ENCODE results near the gene TFPT.
"Not testable (repeated sequence)": the region's sequence is repeated elsewhere in the genome, so short reads cannot be mapped to it uniquely, and the experiment has no call there.

TFPT gene

GRCh38 chr19:54124393-54124792 is 8.9 kb upstream of the TFPT start:
- no peak for FAIRE-seq
- DNase-seq (ENCODE audit: low spot score): no peak

GRCh38 chr19:54123682-54124081 is 8.2 kb upstream of the TFPT start:
- DNase-seq (ENCODE audit: low spot score) (no peak), FAIRE-seq (no peak)

GRCh38 chr19:54121259-54121658 is 5.8 kb upstream of the TFPT start:
- FAIRE-seq: no peak

GRCh38 chr19:54114340-54115108 is 933 bp downstream of the TFPT start:
- FAIRE-seq (no peak), DNase-seq (ENCODE audit: low spot score) (peak; percentile 38)

More at GRCh38 chr19:54121259-54121658, 5.8 kb upstream of the TFPT start:
- DNase-seq (ENCODE audit: low spot score): no peak

GRCh38 chr19:54109651-54110050 is 5.8 kb downstream of the TFPT start:
- FAIRE-seq (no peak), DNase-seq (ENCODE audit: low spot score) (no peak)

- DNase-seq (ENCODE audit: low spot score): no peak
- FAIRE-seq: no peak
Measured at GRCh38 chr19:54108496-54108895, 7.0 kb downstream of the TFPT start.

GRCh38 chr19:54107876-54108490 is 7.5 kb downstream of the TFPT start:
- FAIRE-seq: no peak
- DNase-seq (ENCODE audit: low spot score): no peak

- FAIRE-seq (no peak), DNase-seq (ENCODE audit: low spot score) (no peak)
Measured at GRCh38 chr19:54106716-54107115, 8.7 kb downstream of the TFPT start.

- no peak for FAIRE-seq
- no peak for DNase-seq (ENCODE audit: low spot score)
Measured at GRCh38 chr19:54105796-54106195, 9.7 kb downstream of the TFPT start.

- no peak for FAIRE-seq
- DNase-seq (ENCODE audit: low spot score): no peak
Measured at GRCh38 chr19:54104998-54105715, 10.3 kb downstream of the TFPT start.

- peak; percentile 99 for DNase-seq (ENCODE audit: low spot score)
- FAIRE-seq: peak; percentile 96
Measured at GRCh38 chr19:54102421-54103169, 12.9 kb downstream of the TFPT start, which contains the start of gene NDUFA3. TSS of gene NDUFA3 (plus strand) at chr19:54102855. CDS start at chr19:54102879, 24 bp downstream.

- no peak for FAIRE-seq
- no peak for DNase-seq (ENCODE audit: low spot score)
Measured at GRCh38 chr19:54100561-54100960, 14.9 kb downstream of the TFPT start, which contains the start of gene OSCAR. TSS of gene OSCAR (minus strand) at chr19:54100803. CDS start at chr19:54100792, 11 bp downstream.

GRCh38 chr19:54099903-54100255 is 15.6 kb downstream of the TFPT start:
- not testable (repeated sequence) for DNase-seq (ENCODE audit: low spot score); FAIRE-seq

- DNase-seq (ENCODE audit: low spot score): no peak
- no peak for FAIRE-seq
Measured at GRCh38 chr19:54099190-54099902, 16.1 kb downstream of the TFPT start.

GRCh38 chr19:54096617-54097106 is 18.8 kb downstream of the TFPT start:
- no peak for FAIRE-seq
- DNase-seq (ENCODE audit: low spot score): peak; percentile 45

GRCh38 chr19:54095859-54096616 is 19.4 kb downstream of the TFPT start:
- FAIRE-seq; DNase-seq (ENCODE audit: low spot score): not testable (repeated sequence)

- FAIRE-seq (no peak), DNase-seq (ENCODE audit: low spot score) (no peak)
Measured at GRCh38 chr19:54095136-54095858, 20.2 kb downstream of the TFPT start.

GRCh38 chr19:54094426-54095000 is 20.9 kb downstream of the TFPT start:
- DNase-seq (ENCODE audit: low spot score) (no peak), FAIRE-seq (no peak)

- FAIRE-seq: no peak
- DNase-seq (ENCODE audit: low spot score): no peak
Measured at GRCh38 chr19:54084410-54084809, 31.0 kb downstream of the TFPT start.
